ENCODE measurements around the gene HNF1B. TPM values are rescaled to one million over a fixed set of nuclear protein-coding genes. Genes with fewer than 3 reads are reported as not detected.
A peak's percentile ranks its signal among the peaks of the same experiment; 100 is the strongest.

The HNF1B gene
- total and polyA plus RNA-seq, 10 of the 15 experiments (the other 5 are each of a cell fraction or from before 2014, with no cell fraction given): 0.51 to 12.7 (median 1.9) TPM

GRCh38 chr17:37698132-37698910 is 46.5 kb downstream of the HNF1B start:
- intact Hi-C loops (cut with micrococcal nuclease; ENCODE audit: unreplicated experiment): loop anchor here (10.0 kb wide), 1 partner anchor 54 kb away; the partner anchor contains the start of gene DDX52
- H3K27ac ChIP-seq (ENCODE audit: control insufficient read depth, insufficient read depth): no peak overlapping the region
- ChIA-PET CTCF (interaction anchor here (1.1 to 3.0 kb wide), 3 partner anchors 72 to 86 kb away, joined by 3 to 11 read pairs (median 3); no protein-coding TSS in a partner anchor), SMC1A (ENCODE audit: uncharacterized antibody, unreplicated experiment) (interaction anchor here (0.6 kb wide), 1 partner anchor 82 kb away, joined by 3 read pairs; no protein-coding TSS in a partner anchor), POLR2A (interaction anchor here (0.6 kb wide), 1 partner anchor 37 kb away, joined by 4 read pairs; no protein-coding TSS in a partner anchor), RAD21 (ENCODE audit: unreplicated experiment) (interaction anchor here (0.8 to 1.2 kb wide), 3 partner anchors 93 to 171 kb away, joined by 3 to 4 read pairs (median 3); no protein-coding TSS in a partner anchor)
- no peaks in the 10 kb centered on the region for H3K79me2 ChIP-seq (ENCODE audit: control insufficient read depth, insufficient read depth, low read length)
- H3K27me3 ChIP-seq (replicated peaks in 1 of 2; ENCODE audit: control insufficient read depth in 2 of 2, insufficient read depth in 2 of 2, low read length in 1 of 2): no peaks in the 10 kb centered on the region
- no peak overlapping the region for H3K9ac ChIP-seq (ENCODE audit: control insufficient read depth, insufficient read depth, low read length)
- BruUV-seq (replicated peaks): no TSS peak
- no peak overlapping the region for H3K4me3 ChIP-seq
- no peaks in the 10 kb centered on the region for H3K9me3 ChIP-seq (replicated peaks; ENCODE audit: control insufficient read depth, insufficient read depth, low read length)
- in situ Hi-C loops (cut with MboI): no loop called here
- peaks cover 0 to 12% of the 10 kb centered on the region in 2 experiments; a peak in 2 of 4 replicates for H3K36me3 ChIP-seq (ENCODE audit: control insufficient read depth in 2 of 2, insufficient read depth in 2 of 2, low read length in 1 of 2)
- no peak overlapping the region for H2AFZ ChIP-seq (ENCODE audit: control insufficient read depth, low read depth, low read length)
- peak; percentile 32; the same call in 1 of the 2 replicates for TF ChIP-seq JUNB (IDR thresholded peaks at IDR 0.05)
- TF ChIP-seq BCL11A (IDR thresholded peaks at IDR 0.05; ENCODE audit: low read depth, low read length): no peak
- TF ChIP-seq EED (IDR thresholded peaks at IDR 0.05; ENCODE audit: low read depth): peak; percentile 53
- FAIRE-seq: no peak
- H3K4me1 ChIP-seq (ENCODE audit: control insufficient read depth, insufficient read depth, low read length): no peaks in the 10 kb centered on the region
- DNase-seq (ENCODE audit: low read depth, low spot score): no peak
- no peak for ATAC-seq
- H3K4me2 ChIP-seq (ENCODE audit: control insufficient read depth, insufficient read depth): no peak overlapping the region
- H4K20me1 ChIP-seq (ENCODE audit: control insufficient read depth, insufficient read depth): no peaks in the 10 kb centered on the region
- 48% methylated on average over 5 of the region's 5 CpGs for WGBS (ENCODE audit: insufficient coverage, insufficient replicate concordance, low lambda C conversion rate, missing lambda C conversion rate)

- no peak for DNase-seq (ENCODE audit: low read depth, low spot score)
- Histone ChIP-seq H3K27me3 (replicated peaks in 1 of 2; ENCODE audit: control insufficient read depth in 2 of 2, insufficient read depth in 2 of 2, low read length in 1 of 2) (no peaks in the 10 kb centered on the region), H2AFZ (ENCODE audit: control insufficient read depth, low read depth, low read length) (no peak overlapping the region), H3K4me3 (no peak overlapping the region), H3K4me1 (ENCODE audit: control insufficient read depth, insufficient read depth, low read length) (no peaks in the 10 kb centered on the region), H3K79me2 (ENCODE audit: control insufficient read depth, insufficient read depth, low read length) (no peaks in the 10 kb centered on the region), H4K20me1 (ENCODE audit: control insufficient read depth, insufficient read depth) (no peaks in the 10 kb centered on the region), H3K9ac (ENCODE audit: control insufficient read depth, insufficient read depth, low read length) (no peak overlapping the region), H3K27ac (ENCODE audit: control insufficient read depth, insufficient read depth) (no peak overlapping the region), H3K9me3 (replicated peaks; ENCODE audit: control insufficient read depth, insufficient read depth, low read length) (no peaks in the 10 kb centered on the region), H3K36me3 (ENCODE audit: control insufficient read depth in 2 of 2, insufficient read depth in 2 of 2, low read length in 1 of 2) (peaks cover 0 to 12% of the 10 kb centered on the region in 2 experiments; a peak in 2 of 4 replicates), H3K4me2 (ENCODE audit: control insufficient read depth, insufficient read depth) (no peak overlapping the region)
- FAIRE-seq: no peak
- SMC1A ChIA-PET (ENCODE audit: uncharacterized antibody, unreplicated experiment): interaction anchor here (0.7 kb wide), 1 partner anchor 12 kb away, joined by 3 read pairs; no protein-coding TSS in a partner anchor
- no peak for ATAC-seq
- in situ Hi-C loops (cut with MboI) (no loop called here), intact Hi-C loops (cut with micrococcal nuclease; ENCODE audit: unreplicated experiment) (loop anchor here (10.0 kb wide), 1 partner anchor 53 kb away; the partner anchor contains the start of gene DDX52)
- RAD21 ChIA-PET (ENCODE audit: unreplicated experiment): interaction anchor here (1.2 kb wide), 1 partner anchor 170 kb away, joined by 3 read pairs; no protein-coding TSS in a partner anchor
- BruUV-seq (replicated peaks): no TSS peak
- CTCF ChIA-PET: interaction anchor here (1.1 to 3.0 kb wide), 3 partner anchors 73 to 86 kb away, joined by 3 to 11 read pairs (median 3); no protein-coding TSS in a partner anchor
- POLR2A ChIA-PET: interaction anchor here (0.6 kb wide), 1 partner anchor 36 kb away, joined by 4 read pairs; no protein-coding TSS in a partner anchor
- 52% methylated on average over 8 of the region's 8 CpGs for WGBS (ENCODE audit: insufficient coverage, insufficient replicate concordance, low lambda C conversion rate, missing lambda C conversion rate)
- no peak for TF ChIP-seq CREM (IDR thresholded peaks at IDR 0.05; ENCODE audit: low read depth)
- TF ChIP-seq KAT2A (conservative IDR thresholded peaks at IDR 0.05; ENCODE audit: control insufficient read depth, low read depth, low read length): no peak
- no peak for TF ChIP-seq ATF2 (IDR thresholded peaks at IDR 0.05; ENCODE audit: low read length)
- TF ChIP-seq BHLHE40 (IDR thresholded peaks at IDR 0.05; ENCODE audit: borderline replicate concordance in 1 of 2, low read depth in 2 of 2, low read length in 1 of 2): no peak
- TF ChIP-seq TAF1 (IDR thresholded peaks at IDR 0.05; ENCODE audit: borderline replicate concordance, low read depth, low read length): no peak
- no peak for TF ChIP-seq IKZF2 (IDR thresholded peaks at IDR 0.05)
- no peak for TF ChIP-seq POLR2AphosphoS5 (IDR thresholded peaks at IDR 0.05; ENCODE audit: low read length)
- no peak for TF ChIP-seq MLLT1 (IDR thresholded peaks at IDR 0.05)
Observed at GRCh38 chr17:37697381-37697780, 47.5 kb downstream of the HNF1B start.
